GM21576 (cell line): ENCODE data around the gene LCN12.
"Not testable (repeated sequence)": the region's sequence is repeated elsewhere in the genome, so short reads cannot be mapped to it uniquely, and the experiment has no call there.

ENCODE experiments used
- ATAC-seq: cut with Tn5 transposase; IDR thresholded peaks from one replicate; pipeline ENCODE4 v1.9.1; 2021; ENCODE audit warnings: mild to moderate bottlenecking, moderate library complexity; ENCODE audit not compliant: unreplicated experiment

Gene LCN12

DNA sequence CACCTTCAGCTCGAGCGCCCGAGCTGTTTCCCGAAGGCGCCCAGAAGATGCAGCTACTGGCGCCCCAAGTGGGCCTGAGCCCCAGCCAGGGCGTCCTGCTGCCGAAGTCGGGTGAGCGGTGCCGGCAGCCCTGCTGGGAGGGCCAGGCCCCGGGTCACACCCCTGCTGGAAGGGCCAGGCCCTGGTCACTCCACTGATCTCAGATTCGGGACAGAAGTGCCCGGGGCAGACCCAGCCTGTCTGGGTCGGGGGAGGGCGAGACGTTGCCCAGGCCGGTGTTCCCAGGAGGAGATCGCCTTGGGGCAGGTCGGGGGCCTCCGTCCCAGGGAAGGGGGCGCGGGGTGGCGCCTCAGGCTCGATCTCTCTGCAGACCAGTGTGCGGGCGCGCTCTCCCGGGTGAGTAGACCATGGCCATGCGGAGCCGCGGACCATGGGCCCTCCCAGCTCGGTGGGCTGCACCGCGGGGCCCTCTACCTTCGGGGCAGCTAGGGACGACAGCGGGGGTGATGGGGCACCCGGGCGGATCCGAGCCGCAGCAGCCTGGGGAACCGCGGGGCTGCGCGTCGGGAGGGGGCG is 33.0 kb downstream of the LCN12 start:
- ATAC-seq: no peak

DNA sequence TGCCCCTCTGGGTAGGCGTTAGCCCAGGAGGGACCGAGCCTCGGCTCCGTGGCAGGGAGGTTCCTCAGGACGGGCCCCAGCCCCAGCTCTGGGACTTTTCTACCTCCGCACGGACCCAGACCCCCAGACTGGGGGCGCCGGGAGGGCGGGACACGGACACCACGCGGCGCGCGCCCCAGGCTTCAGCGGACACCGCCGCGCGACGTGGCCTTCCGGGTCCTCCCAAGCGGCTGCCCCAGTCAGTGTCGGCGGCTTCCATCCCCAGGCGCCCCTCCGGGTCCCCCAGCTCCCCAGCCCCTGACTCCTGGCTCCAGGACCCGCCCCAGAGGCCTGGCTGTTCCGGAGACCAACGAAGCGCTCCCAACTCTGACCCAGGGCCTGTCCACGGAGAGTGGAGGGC is 33.8 kb downstream of the LCN12 start:
- no peak for ATAC-seq

DNA sequence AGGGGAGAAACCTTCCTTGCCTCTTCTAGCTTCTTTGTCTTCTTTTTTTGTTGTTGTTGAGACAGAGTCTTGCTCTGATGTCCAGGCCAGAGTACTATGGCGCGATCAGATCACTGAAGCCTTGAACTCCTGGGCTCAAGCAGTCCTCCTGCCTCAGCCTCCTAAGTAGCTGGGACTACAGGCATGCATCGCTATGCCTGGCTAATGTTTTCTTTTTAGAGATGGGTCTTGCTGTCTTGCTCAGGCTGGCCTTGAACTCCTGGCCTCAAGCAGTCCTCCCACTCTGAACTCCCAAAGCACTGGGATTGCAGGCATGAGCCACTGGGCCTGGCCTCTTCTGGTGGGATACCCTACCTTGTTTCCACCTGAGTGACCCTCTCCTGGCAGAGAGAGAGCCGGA is 36.8 kb downstream of the LCN12 start:
- ATAC-seq: no peak

DNA sequence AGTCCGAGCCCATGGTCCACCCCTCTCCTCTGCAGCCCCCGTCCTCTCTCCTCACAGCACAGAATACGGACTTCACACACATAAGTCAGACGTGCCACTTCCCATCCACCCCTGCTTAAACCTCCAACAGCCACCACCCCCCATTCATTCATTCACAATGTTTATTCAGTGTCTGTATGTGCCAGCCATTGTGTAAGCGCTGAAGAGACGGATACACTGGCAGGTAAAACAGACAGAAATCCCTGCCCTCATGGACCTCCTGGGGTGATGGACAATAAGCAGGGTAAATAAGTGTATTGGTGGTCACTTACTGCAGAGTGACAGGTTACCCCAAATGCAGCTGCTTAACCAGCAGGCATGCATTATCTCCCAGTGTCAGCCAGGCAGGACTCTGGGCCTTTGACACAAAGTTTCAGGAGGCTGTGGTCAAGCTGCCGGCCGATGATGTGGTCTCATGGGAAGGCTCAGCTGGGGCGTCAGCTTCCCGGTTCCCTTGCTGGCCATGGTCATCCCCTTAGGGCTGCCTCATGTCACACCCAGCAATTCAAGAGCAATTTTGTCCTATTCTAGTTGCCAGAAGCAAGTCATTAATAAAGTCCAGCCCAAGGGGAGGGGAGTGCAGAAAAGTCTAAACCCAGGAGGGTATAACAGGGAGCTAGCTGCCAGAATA is 38.3 kb downstream of the LCN12 start:
- no peak for ATAC-seq

DNA sequence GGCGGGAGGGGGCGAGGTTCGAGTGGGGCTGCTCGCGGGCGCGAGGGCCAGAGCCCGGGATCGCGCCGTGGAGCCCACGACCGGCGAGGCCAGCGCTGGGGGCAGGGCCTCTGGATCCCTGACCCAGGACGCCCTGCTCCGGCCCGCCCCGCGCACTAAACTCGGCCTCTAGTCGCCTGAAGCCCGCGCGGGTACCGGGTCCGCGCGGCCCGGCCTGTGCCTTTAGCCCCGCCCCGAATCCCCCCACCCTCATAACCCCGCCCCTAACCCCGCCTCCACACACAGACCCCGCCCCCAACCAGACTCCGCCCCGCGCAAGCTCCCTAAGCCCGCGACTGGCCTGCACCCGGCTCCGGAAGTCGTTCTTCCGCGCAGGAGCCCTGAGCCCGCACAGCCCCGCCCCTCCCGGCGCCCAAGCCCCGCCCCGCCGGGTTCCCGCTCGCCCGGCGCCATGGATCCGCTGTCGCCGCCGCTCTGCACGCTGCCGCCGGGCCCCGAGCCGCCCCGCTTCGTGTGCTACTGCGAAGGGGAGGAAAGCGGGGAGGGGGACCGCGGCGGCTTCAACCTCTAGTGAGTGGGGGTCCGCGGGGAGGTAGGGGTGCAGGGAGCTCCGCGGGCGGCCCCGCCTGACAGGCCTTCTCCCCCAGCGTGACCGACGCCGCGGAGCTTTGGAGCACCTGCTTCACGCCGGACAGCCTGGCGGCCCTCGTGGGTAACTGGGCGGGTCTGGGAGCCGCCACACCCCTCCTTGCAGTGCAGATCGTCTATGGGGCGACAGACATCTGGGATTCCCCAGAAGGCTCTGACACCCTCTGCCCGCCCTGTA is 40.1 kb downstream of the LCN12 start, which contains the start of gene PAXX:
Gene PAXX (plus strand): TSS at position 430 of the 826 bp plus-strand sequence. CDS start 22 bp downstream, at position 452.
- ATAC-seq: peak; percentile 74

GRCh38 chr9:136992819-136993369 is 40.8 kb downstream of the LCN12 start:
- ATAC-seq: no peak

DNA sequence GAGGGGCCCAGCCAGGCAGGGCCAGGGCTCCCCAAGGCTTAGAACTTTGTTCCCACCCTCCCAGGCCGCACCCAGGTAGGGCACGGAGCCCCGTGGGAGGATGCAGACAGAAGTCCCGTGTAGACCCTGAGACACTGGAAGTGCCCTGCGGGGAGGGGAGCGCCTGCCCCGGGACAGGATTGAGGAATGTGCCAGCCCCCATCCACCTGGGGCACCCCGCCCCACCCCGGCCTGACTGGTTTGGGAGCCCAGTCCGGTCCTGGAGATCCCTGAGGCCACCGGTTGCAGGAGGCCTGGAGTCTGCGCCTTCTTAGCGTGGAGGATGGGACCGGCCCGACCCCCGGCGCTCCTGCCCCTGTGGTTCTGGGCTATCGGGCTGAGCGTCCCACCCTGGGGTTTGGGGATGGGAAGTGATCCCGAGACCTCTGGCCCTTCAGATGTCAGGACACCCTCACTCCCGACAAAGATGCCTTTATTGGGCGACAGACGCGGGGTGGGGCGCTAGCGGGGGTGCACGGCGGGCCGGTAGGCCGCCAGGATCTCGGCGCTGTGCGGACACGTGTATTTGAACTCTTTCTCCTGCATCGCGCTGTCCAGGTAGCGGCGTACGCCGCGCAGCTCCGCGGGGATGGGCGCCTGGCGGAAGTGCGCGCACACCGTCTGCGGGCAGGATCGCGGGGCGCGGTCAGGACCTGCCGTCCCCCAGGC is 42.3 kb downstream of the LCN12 start:
- ATAC-seq: no peak

- ATAC-seq: no peak
Observed at GRCh38 chr9:136994888-136995230, 42.8 kb downstream of the LCN12 start.

DNA sequence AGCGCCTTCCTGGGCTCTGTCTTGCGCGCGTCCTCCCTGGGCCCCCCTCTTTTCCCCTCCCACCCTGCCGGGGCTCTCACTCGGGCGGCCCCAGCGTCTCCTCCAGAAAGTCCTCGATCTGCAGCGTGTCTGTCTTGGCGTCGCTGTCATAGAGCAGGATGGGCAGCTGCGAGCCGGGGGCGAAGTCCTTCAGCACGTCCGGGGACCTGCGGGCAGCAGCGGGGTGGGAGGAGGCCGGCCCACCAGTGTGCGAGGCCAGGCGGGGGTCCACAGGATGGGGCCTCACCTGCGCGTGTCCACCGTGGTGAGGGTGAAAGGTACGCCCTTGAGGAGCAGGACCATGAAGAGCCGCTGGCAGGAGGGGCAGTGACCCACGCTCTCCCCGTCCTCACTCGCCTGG is 43.3 kb downstream of the LCN12 start:
- ATAC-seq: no peak

- ATAC-seq: no peak
Observed at GRCh38 chr9:136995772-136996311, 43.8 kb downstream of the LCN12 start.

GRCh38 chr9:136996361-136997292 is 44.6 kb downstream of the LCN12 start, which contains the start of gene CLIC3:
Gene CLIC3, minus strand, starts transcription at chr9:136996568. Its CDS starts 25 bp downstream, at chr9:136996543.
- no peak for ATAC-seq

DNA sequence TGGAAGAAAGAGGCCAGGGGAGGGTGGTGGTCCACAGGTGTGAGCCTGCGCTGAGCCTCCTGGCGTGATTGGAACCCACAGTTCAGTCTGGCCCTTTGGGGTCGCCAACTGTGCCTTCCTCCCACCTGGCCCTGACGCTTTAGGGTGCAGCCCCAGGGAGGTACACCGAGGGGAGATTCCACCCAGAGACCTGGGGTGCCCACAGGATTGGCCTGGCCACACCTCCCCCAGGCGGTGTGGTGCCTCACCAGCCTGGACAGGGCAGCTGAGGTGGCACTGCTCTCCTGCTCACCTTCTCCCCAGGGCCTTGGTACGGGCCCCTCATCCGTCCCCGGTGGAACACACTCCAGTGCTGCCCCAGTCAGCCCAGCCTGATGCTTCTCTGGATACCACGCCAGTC is 45.3 kb downstream of the LCN12 start:
- ATAC-seq: no peak

DNA sequence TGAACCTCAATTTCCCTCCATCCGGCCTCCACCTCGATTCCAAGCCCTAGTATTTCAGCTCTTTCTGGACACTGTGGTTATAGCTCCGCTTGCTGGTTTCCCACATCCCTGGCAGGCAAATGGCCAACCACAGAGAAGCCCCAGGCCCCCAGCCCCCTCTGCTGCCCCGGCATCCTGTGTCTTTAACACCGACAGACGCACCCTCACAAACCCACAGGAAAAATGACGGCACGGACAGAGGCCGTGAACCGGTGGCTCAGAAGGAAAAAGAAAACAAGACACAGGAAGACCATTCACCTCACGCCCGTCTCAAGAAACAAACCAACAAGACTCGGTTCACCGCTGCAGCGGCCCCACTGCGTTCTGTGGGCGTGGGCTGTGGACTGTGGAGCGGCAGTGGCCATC is 45.8 kb downstream of the LCN12 start:
- ATAC-seq: no peak

GRCh38 chr9:137000177-137000930 is 48.3 kb downstream of the LCN12 start:
- peak; percentile 60 for ATAC-seq

DNA sequence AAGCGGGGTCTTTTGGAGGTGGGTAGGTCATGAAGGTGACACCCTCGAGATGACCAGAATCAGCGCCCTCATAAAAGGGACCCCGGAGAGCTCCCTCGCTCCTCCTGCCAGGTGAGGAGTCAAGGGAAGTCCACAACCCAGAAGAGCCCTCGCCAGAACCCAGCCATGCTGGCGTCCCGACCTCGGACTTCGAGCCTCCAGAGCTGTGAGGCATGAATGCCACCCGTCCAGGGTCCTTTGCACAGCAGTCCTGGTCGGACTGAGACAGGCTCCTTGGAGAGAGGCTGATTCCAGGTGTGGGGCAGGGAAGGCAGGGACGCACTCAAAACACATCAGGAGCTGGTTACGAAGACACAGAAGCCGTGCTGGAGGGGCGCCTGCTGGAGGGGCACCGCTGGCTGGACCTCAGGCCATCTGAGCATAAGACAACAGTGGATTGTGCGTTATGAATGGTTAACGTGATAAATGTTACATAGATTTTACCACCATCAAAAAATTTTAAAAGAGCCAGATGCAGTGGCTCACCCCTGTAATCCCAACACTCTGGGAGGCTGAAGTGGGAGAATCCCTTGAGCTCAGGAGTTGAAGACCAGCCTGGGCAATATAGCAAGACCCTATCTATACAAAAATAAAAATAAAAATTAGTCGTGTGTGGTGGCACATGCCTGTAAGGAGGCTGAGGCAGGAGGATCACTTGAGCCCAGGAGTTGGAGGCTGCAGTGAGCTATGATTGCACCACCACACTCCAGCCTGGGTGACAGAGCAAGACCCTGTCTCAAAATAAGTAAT is 50.0 kb downstream of the LCN12 start:
- ATAC-seq: no peak

- no peak for ATAC-seq
Observed at GRCh38 chr9:137002646-137003041, 50.6 kb downstream of the LCN12 start.

- not testable (repeated sequence) for ATAC-seq
Observed at GRCh38 chr9:137004285-137004684, 52.2 kb downstream of the LCN12 start.
